AG09319 (cell line): ENCODE data around the gene KRTAP3-1.

Experiments
- DNase-seq: peaks from one replicate; pipeline ENCODE4 v3.0.0-alpha.2; 2010; ENCODE audit warnings: low read depth; ENCODE audit errors: extremely low read depth
- CTCF ChIP-seq: IDR thresholded peaks from 2 replicates; pipeline ENCODE4 v1.5.1; 2011; ENCODE audit warnings: low read depth, mild to moderate bottlenecking, inconsistent platforms, low read length, moderate library complexity

Gene KRTAP3-1

GRCh38 chr17:41020336-41020735 is 11.4 kb upstream of the KRTAP3-1 start:
- DNase-seq, result no peak
- TF ChIP-seq CTCF, result no peak

GRCh38 chr17:41019415-41019814 is 10.5 kb upstream of the KRTAP3-1 start:
- DNase-seq, result no peak
- no peak for TF ChIP-seq CTCF

GRCh38 chr17:41018541-41018940 is 9.6 kb upstream of the KRTAP3-1 start:
- no peak for DNase-seq
- TF ChIP-seq CTCF, result no peak

GRCh38 chr17:41016578-41017215 is 7.8 kb upstream of the KRTAP3-1 start:
- TF ChIP-seq CTCF, result no peak
- DNase-seq, result no peak

- no peak for TF ChIP-seq CTCF
- DNase-seq, result no peak
These were observed 6.5 kb upstream of the KRTAP3-1 start for GRCh38 chr17:41015454-41015853.

GRCh38 chr17:41013606-41014005 is 4.7 kb upstream of the KRTAP3-1 start:
- TF ChIP-seq CTCF, result no peak
- peak; percentile 71 for DNase-seq

GRCh38 chr17:41013181-41013580 is 4.3 kb upstream of the KRTAP3-1 start:
- TF ChIP-seq CTCF, result no peak
- no peak for DNase-seq
